ENCODE results near the gene MYO3B. TPM values are rescaled to one million over a fixed set of nuclear protein-coding genes. Genes with fewer than 3 reads are reported as not detected.
A peak's percentile ranks its signal among the peaks of the same experiment; 100 is the strongest.

MYO3B gene
- total RNA-seq, 1 experiment from 2014 or later = 0.63 TPM

- H2BK20ac ChIP-seq (ENCODE audit: low read depth, low read length, poor library complexity, severe bottlenecking) = no peak overlapping the region
- no peak overlapping the region for H4K5ac ChIP-seq (ENCODE audit: insufficient read length, low read depth, low read length)
- peaks cover 2% of the 10 kb centered on the region; the same call in 1 of the 2 replicates for H3K4me1 ChIP-seq (ENCODE audit: insufficient read depth, low read length)
- H3K23ac ChIP-seq (ENCODE audit: insufficient read length, low read depth, low read length) = no peak overlapping the region
- H3K4ac ChIP-seq (ENCODE audit: low read depth, low read length) = no peak overlapping the region
- no peaks in the 10 kb centered on the region for H3K27me3 ChIP-seq (ENCODE audit: insufficient read depth, low read length)
- Mint-ChIP-seq H3K4me3 (no peak overlapping the region), H3K27ac (peak overlapping the region in 1 of 3 experiments; percentile 24; a peak in 1 of 7 replicates), H3K36me3 (ENCODE audit: insufficient read depth in 1 of 3, low read depth in 3 of 3) (peaks cover 0 to 6% (median 3%) of the 10 kb centered on the region in 3 experiments; a peak in 3 of 7 replicates), H3K9me3 (peaks cover 7 to 8% of the 10 kb centered on the region in 2 experiments), H3K4me1 (peaks cover 18 to 19% of the 10 kb centered on the region in 2 experiments), H3K27me3 (ENCODE audit: low read depth) (peaks cover 3% of the 10 kb centered on the region; the same call in 1 of the 2 replicates)
- H4K91ac ChIP-seq (ENCODE audit: insufficient read length, low read depth, low read length) = no peak overlapping the region
- H3K18ac ChIP-seq (ENCODE audit: insufficient read length, low read depth, low read length) = no peak overlapping the region
- H4K20me1 ChIP-seq (ENCODE audit: control insufficient read depth, insufficient read depth, insufficient read length) = no peaks in the 10 kb centered on the region
- H3K9ac ChIP-seq (ENCODE audit: extremely low read depth, insufficient read length, low read length) = no peak overlapping the region
- WGBS (ENCODE audit: extremely low coverage, insufficient read length, low lambda C conversion rate) = no CpG with 5 or more reads among the region's 4 CpGs
- H3K56ac ChIP-seq (ENCODE audit: insufficient read length, low read depth, low read length) = no peak overlapping the region
- no peak for TF ChIP-seq CTCF (conservative IDR thresholded peaks at IDR 0.05)
- no peak overlapping the region for H2AFZ ChIP-seq (ENCODE audit: low read length)
- H3K14ac ChIP-seq (ENCODE audit: insufficient read depth, low read length) = no peak overlapping the region
- no peak overlapping the region for H3K4me2 ChIP-seq (ENCODE audit: insufficient read depth, insufficient read length, low read length)
- H3T11ph ChIP-seq (ENCODE audit: low read length) = no peak overlapping the region
- no peak overlapping the region for H2BK120ac ChIP-seq (ENCODE audit: low read depth, low read length, poor library complexity, severe bottlenecking)
- no peaks in the 10 kb centered on the region for H3K79me1 ChIP-seq (ENCODE audit: insufficient read depth, low read depth, low read length, poor library complexity, severe bottlenecking)
- no peak overlapping the region for H2BK5ac ChIP-seq (ENCODE audit: insufficient read length, low read length)
- no peak overlapping the region for H2BK12ac ChIP-seq (ENCODE audit: insufficient read length, low read depth, low read length)
- H3K79me2 ChIP-seq (ENCODE audit: insufficient read depth, low read length) = no peaks in the 10 kb centered on the region
- H3K9me3 ChIP-seq (ENCODE audit: control insufficient read depth, low read depth, low read length) = peaks cover 5% of the 10 kb centered on the region
- H2BK15ac ChIP-seq (ENCODE audit: low read depth, low read length) = no peak overlapping the region
- H3K23me2 ChIP-seq (ENCODE audit: insufficient read length, low read depth, low read length, poor library complexity, severe bottlenecking) = no peaks in the 10 kb centered on the region
- H3K27ac ChIP-seq (ENCODE audit: insufficient read length, low read depth, low read length) = no peak overlapping the region
- no peak overlapping the region for H2AK5ac ChIP-seq (ENCODE audit: insufficient read length, low read length)
- no peak for DNase-seq
- H4K8ac ChIP-seq (replicated peaks; ENCODE audit: insufficient read length, low read depth, low read length) = no peak overlapping the region
These were observed 285.2 kb downstream of the MYO3B start for GRCh38 chr2:170463206-170463537.

All from H9 (cell line).